Measurements from ENCODE around the gene LCN12.

DNA sequence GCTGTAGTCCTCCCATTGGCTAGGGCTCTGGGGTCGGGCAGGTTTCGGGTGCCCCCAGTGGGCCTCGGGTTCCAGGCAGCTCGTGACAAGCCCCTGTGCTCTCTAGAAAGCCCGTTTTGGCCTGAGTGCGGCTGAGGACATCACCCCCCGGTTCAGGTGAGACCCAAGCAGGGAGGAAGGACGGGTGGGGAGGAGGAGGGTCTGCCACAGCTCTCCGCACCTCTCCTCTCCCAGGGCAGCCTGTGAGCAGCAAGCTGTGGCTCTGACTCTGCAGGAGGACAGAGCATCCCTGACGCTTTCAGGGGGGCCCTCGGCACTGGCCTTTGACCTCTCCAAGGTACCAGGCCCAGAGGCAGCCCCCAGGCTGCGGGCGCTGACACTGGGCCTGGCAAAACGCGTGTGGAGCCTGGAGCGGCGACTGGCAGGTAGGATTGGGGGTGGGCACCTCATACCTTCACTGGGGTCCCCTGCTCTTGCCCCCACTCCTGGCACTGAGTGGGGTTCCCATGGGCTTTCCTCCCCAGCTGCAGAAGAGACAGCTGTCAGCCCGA lies 40.8 kb downstream of the LCN12 start:
- no peak for TF ChIP-seq POLR2A (IDR thresholded peaks at IDR 0.05)
- no peak for TF ChIP-seq POLR2AphosphoS5 (IDR thresholded peaks at IDR 0.05; ENCODE audit: insufficient read depth in 1 of 2, low read depth in 1 of 2)
- TF ChIP-seq, protein P1, sequence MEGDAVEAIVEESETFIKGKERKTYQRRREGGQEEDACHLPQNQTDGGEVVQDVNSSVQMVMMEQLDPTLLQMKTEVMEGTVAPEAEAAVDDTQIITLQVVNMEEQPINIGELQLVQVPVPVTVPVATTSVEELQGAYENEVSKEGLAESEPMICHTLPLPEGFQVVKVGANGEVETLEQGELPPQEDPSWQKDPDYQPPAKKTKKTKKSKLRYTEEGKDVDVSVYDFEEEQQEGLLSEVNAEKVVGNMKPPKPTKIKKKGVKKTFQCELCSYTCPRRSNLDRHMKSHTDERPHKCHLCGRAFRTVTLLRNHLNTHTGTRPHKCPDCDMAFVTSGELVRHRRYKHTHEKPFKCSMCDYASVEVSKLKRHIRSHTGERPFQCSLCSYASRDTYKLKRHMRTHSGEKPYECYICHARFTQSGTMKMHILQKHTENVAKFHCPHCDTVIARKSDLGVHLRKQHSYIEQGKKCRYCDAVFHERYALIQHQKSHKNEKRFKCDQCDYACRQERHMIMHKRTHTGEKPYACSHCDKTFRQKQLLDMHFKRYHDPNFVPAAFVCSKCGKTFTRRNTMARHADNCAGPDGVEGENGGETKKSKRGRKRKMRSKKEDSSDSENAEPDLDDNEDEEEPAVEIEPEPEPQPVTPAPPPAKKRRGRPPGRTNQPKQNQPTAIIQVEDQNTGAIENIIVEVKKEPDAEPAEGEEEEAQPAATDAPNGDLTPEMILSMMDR (IDR thresholded peaks at IDR 0.05) = no peak

Data from vagina (tissue), 2 donors.